BE2C (cell line): Measurements from ENCODE around the gene IL22.

Experiments
- DNase-seq: peaks from one replicate; pipeline ENCODE4 v3.0.0-alpha.2; 2020
- H3K27me3 ChIP-seq: fragments of 250-450 bp; sonication (Bioruptor Pico); 2 replicates; pipeline ENCODE4 v1.5.1; 2020; ENCODE audit warnings: mild to moderate bottlenecking
- H3K36me3 ChIP-seq: fragments of 250-450 bp; sonication (Bioruptor Pico); 2 replicates; pipeline ENCODE4 v1.5.1; 2020; ENCODE audit warnings: mild to moderate bottlenecking
- H3K4me1 ChIP-seq: fragments of 250-450 bp; sonication (Bioruptor Pico); 2 replicates; pipeline ENCODE4 v1.5.1; 2020
- H3K4me3 ChIP-seq: 2 replicates; pipeline ENCODE4 v1.5.1; 2011; ENCODE audit warnings: low read depth, low read length
- H3K9me3 ChIP-seq: fragments of 250-450 bp; sonication (Bioruptor Pico); 2 replicates; pipeline ENCODE4 v1.5.1; 2020
- CTCF ChIP-seq: IDR thresholded peaks from 2 replicates; pipeline ENCODE4 v1.5.1; 2012; ENCODE audit warnings: mild to moderate bottlenecking, low read depth, low read length

IL22 gene

GRCh38 chr12:68269779-68270178, 16.4 kb upstream of the IL22 start:
- H3K36me3 ChIP-seq: no peaks in the 10 kb centered on the region
- H3K27me3 ChIP-seq: no peaks in the 10 kb centered on the region
- H3K4me1 ChIP-seq: no peaks in the 10 kb centered on the region
- no peak for TF ChIP-seq CTCF
- no peak overlapping the region for H3K4me3 ChIP-seq
- no peak for DNase-seq
- no peaks in the 10 kb centered on the region for H3K9me3 ChIP-seq

GRCh38 chr12:68268967-68269366, 15.6 kb upstream of the IL22 start:
- Histone ChIP-seq H3K9me3 (no peaks in the 10 kb centered on the region), H3K27me3 (no peaks in the 10 kb centered on the region), H3K4me3 (no peak overlapping the region), H3K4me1 (no peaks in the 10 kb centered on the region), H3K36me3 (no peaks in the 10 kb centered on the region)
- no peak for TF ChIP-seq CTCF
- no peak for DNase-seq

GRCh38 chr12:68267892-68268396, 14.5 kb upstream of the IL22 start:
- H3K9me3 ChIP-seq: no peaks in the 10 kb centered on the region
- DNase-seq: no peak

GRCh38 chr12:68264857-68265256, 11.5 kb upstream of the IL22 start:
- H3K4me3 ChIP-seq: no peak overlapping the region
- no peaks in the 10 kb centered on the region for H3K36me3 ChIP-seq
- H3K4me1 ChIP-seq: no peaks in the 10 kb centered on the region
- H3K27me3 ChIP-seq: peaks cover 8% of the 10 kb centered on the region
- DNase-seq: no peak
- H3K9me3 ChIP-seq: no peaks in the 10 kb centered on the region
- TF ChIP-seq CTCF: no peak

More at GRCh38 chr12:68267892-68268396, 14.5 kb upstream of the IL22 start:
- no peaks in the 10 kb centered on the region for H3K27me3 ChIP-seq
- no peaks in the 10 kb centered on the region for H3K36me3 ChIP-seq
- TF ChIP-seq CTCF: no peak
- no peaks in the 10 kb centered on the region for H3K4me1 ChIP-seq
- no peak overlapping the region for H3K4me3 ChIP-seq

- Histone ChIP-seq H3K27me3 (peaks cover 11% of the 10 kb centered on the region), H3K4me1 (no peaks in the 10 kb centered on the region), H3K4me3 (no peak overlapping the region)
These were observed 10.9 kb upstream of the IL22 start for GRCh38 chr12:68264158-68264855.

More at GRCh38 chr12:68264158-68264855, 10.9 kb upstream of the IL22 start:
- Histone ChIP-seq H3K36me3 (no peaks in the 10 kb centered on the region), H3K9me3 (no peaks in the 10 kb centered on the region)
- no peak for TF ChIP-seq CTCF
- no peak for DNase-seq
